H1 (cell line): ENCODE results near the gene ARID5B. TPM values are rescaled to one million over a fixed set of nuclear protein-coding genes. Genes with fewer than 3 reads are reported as not detected.

Experiments
- CTCF ChIA-PET: fragments of 300-600 bp; sonication (Branson Sonifier 250); formaldehyde crosslinking; loops from one replicate; lab custom pipeline; 2021; ENCODE audit not compliant: partially characterized antibody; lab: Charles Lee
- POLR2A ChIA-PET: fragments of 300-600 bp; sonication (Branson Sonifier 250); formaldehyde crosslinking; loops from one replicate; lab custom pipeline; 2021; ENCODE audit warnings: inconsistent platforms; ENCODE audit not compliant: partially characterized antibody; lab: Charles Lee
- DNase-seq, 2 experiments: peaks; one replicate each; pipeline versions ENCODE4 v3.0.0 to v3.0.0-alpha.2; 2010 to 2022; ENCODE audit warnings: low spot score in 2 of 2, low read depth in 1 of 2, mixed read lengths in 1 of 2
- FAIRE-seq: peaks from 2 replicates; lab custom pipeline; 2011; peaks lifted over from hg19 to GRCh38; lab: Jason Lieb, UNC
- H2AFZ ChIP-seq: 2 replicates; pipeline ENCODE4 v1.8.1; 2012; ENCODE audit warnings: low read length, inconsistent platforms
- H2AK5ac ChIP-seq: 2 replicates; pipeline ENCODE4 v1.6.1; 2013; ENCODE audit warnings: low read depth, low read length
- H2BK120ac ChIP-seq: replicated peaks from 2 replicates; pipeline ENCODE3; 2013; ENCODE audit warnings: low read depth, low read length, inconsistent platforms
- H2BK12ac ChIP-seq: 2 replicates; pipeline ENCODE4 v1.6.1; 2013; ENCODE audit warnings: low read depth, low read length
- H2BK15ac ChIP-seq: 2 replicates; pipeline ENCODE4 v1.6.1; 2013; ENCODE audit warnings: low read length
- H2BK20ac ChIP-seq: 2 replicates; pipeline ENCODE4 v1.6.1; 2013; ENCODE audit warnings: low read length
- H2BK5ac ChIP-seq: 2 replicates; pipeline ENCODE4 v1.6.1; 2013; ENCODE audit warnings: low read depth, low read length
- H3K14ac ChIP-seq: 2 replicates; pipeline ENCODE4 v1.6.1; 2013; ENCODE audit warnings: inconsistent platforms; ENCODE audit not compliant: insufficient read length
- H3K18ac ChIP-seq: 2 replicates; pipeline ENCODE4 v1.6.1; 2013; ENCODE audit warnings: low read length; ENCODE audit errors: extremely low read depth
- H3K23ac ChIP-seq: 2 replicates; pipeline ENCODE4 v1.6.1; 2013; ENCODE audit warnings: inconsistent platforms; ENCODE audit not compliant: insufficient read length
- H3K23me2 ChIP-seq: 2 replicates; pipeline ENCODE4 v1.6.1; 2013; ENCODE audit warnings: low read depth, low read length
- H3K27ac ChIP-seq: 2 replicates; pipeline ENCODE4 v1.6.1; 2011; ENCODE audit warnings: low read depth, low read length, inconsistent platforms
- H3K27me3 ChIP-seq, 4 experiments: replicated peaks in 1 of 4; 1 replicate in 1 of 4; 2 replicates in 3 of 4; pipeline versions ENCODE4 v1.6.1 to v1.8.1; 2011 to 2013; ENCODE audit warnings: low read length in 3 of 4, mild to moderate bottlenecking in 3 of 4, inconsistent platforms in 2 of 4, mixed read lengths in 2 of 4, moderate library complexity in 1 of 4; ENCODE audit not compliant: control insufficient read depth in 3 of 4, insufficient read depth in 3 of 4; ENCODE audit errors: extremely low read depth in 1 of 4
- H3K36me3 ChIP-seq, 4 experiments: 2 replicates each; pipeline versions ENCODE4 v1.6.1 to v1.8.1; 2011 to 2013; ENCODE audit warnings: mild to moderate bottlenecking in 4 of 4, low read length in 3 of 4, moderate library complexity in 2 of 4, control low read depth in 1 of 4, inconsistent platforms in 1 of 4; ENCODE audit not compliant: insufficient read depth in 4 of 4, control insufficient read depth in 2 of 4
- H3K4ac ChIP-seq: replicated peaks from 2 replicates; pipeline ENCODE3; 2013; ENCODE audit warnings: low read length, low read depth, mixed read lengths, inconsistent platforms; ENCODE audit not compliant: insufficient read length
- H3K4me1 ChIP-seq, 4 experiments: replicated peaks in 1 of 4; 1 replicate in 1 of 4; 2 replicates in 3 of 4; pipeline versions ENCODE4 v1.6.1 to v1.8.1; 2011 to 2013; ENCODE audit warnings: low read length in 3 of 4, inconsistent platforms in 2 of 4, mixed read lengths in 1 of 4; ENCODE audit not compliant: insufficient read depth in 4 of 4, control insufficient read depth in 3 of 4
- H3K4me2 ChIP-seq, 2 experiments: 2 replicates each; pipeline versions ENCODE4 v1.6.1 to v1.8.1; 2011 to 2013; ENCODE audit warnings: low read depth in 2 of 2, low read length in 2 of 2, control low read depth in 1 of 2, inconsistent platforms in 1 of 2, mild to moderate bottlenecking in 1 of 2; ENCODE audit not compliant: insufficient read depth in 1 of 2
- H3K4me3 ChIP-seq, 4 experiments: fragments of 200-600, 300-600 bp in 1 of 4; sonication (generic), shearing (Covaris generic), sonication (Bioruptor Twin) in 1 of 4; 2 replicates each; pipeline versions ENCODE4 v1.5.1 to v1.8.1; 2011 to 2016; ENCODE audit warnings: low read length in 4 of 4, low read depth in 3 of 4, control low read depth in 2 of 4, inconsistent platforms in 2 of 4, mild to moderate bottlenecking in 2 of 4, mixed read lengths in 1 of 4, moderate library complexity in 1 of 4; ENCODE audit not compliant: insufficient read depth in 2 of 4; ENCODE audit errors: extremely low read depth in 1 of 4
- H3K56ac ChIP-seq: replicated peaks from 2 replicates; pipeline ENCODE3; 2013; ENCODE audit warnings: low read depth, mild to moderate bottlenecking, mixed read lengths, low read length, inconsistent platforms; ENCODE audit not compliant: insufficient read length
- H3K79me1 ChIP-seq: 2 replicates; pipeline ENCODE4 v1.6.1; 2013; ENCODE audit warnings: low read depth, low read length, control low read depth
- H3K79me2 ChIP-seq, 2 experiments: 2 replicates each; pipeline versions ENCODE4 v1.6.1 to v1.8.1; 2012 to 2013; ENCODE audit warnings: low read length in 2 of 2, mild to moderate bottlenecking in 2 of 2, inconsistent platforms in 1 of 2; ENCODE audit not compliant: insufficient read depth in 2 of 2, control insufficient read depth in 1 of 2
- H3K9ac ChIP-seq, 4 experiments: replicated peaks in 1 of 4; 1 replicate in 1 of 4; 2 replicates in 3 of 4; pipeline versions ENCODE4 v1.6.1 to v1.8.1; 2011 to 2013; ENCODE audit warnings: low read depth in 3 of 4, low read length in 3 of 4, control low read depth in 2 of 4, mild to moderate bottlenecking in 2 of 4, moderate library complexity in 2 of 4, inconsistent platforms in 1 of 4; ENCODE audit errors: extremely low read depth in 1 of 4
- H3K9me3 ChIP-seq, 2 experiments: 2 replicates each; pipeline versions ENCODE4 v1.6.1 to v1.8.1; 2012 to 2013; ENCODE audit warnings: mild to moderate bottlenecking in 2 of 2, moderate library complexity in 2 of 2, control low read depth in 1 of 2, inconsistent platforms in 1 of 2, low read depth in 1 of 2, low read length in 1 of 2, mixed read lengths in 1 of 2; ENCODE audit not compliant: insufficient read depth in 2 of 2
- H4K20me1 ChIP-seq, 2 experiments: replicated peaks in 1 of 2; 2 replicates each; pipeline versions ENCODE3 to v1.8.1; 2011 to 2013; ENCODE audit warnings: inconsistent platforms in 2 of 2, low read length in 2 of 2, mild to moderate bottlenecking in 1 of 2; ENCODE audit not compliant: insufficient read depth in 2 of 2, control insufficient read depth in 1 of 2
- H4K5ac ChIP-seq: 2 replicates; pipeline ENCODE4 v1.6.1; 2013; ENCODE audit warnings: low read length, low read depth, mixed read lengths, inconsistent platforms; ENCODE audit not compliant: insufficient read length
- H4K8ac ChIP-seq: 2 replicates; pipeline ENCODE4 v1.8.0; 2013; ENCODE audit warnings: mild to moderate bottlenecking, moderate library complexity, low read length, inconsistent platforms; ENCODE audit not compliant: insufficient read depth; ENCODE audit errors: extremely low read depth
- H4K91ac ChIP-seq: replicated peaks from 2 replicates; pipeline ENCODE3; 2013; ENCODE audit warnings: low read length, mixed read lengths, inconsistent platforms; ENCODE audit not compliant: insufficient read length
- CEBPB ChIP-seq: IDR thresholded peaks from 2 replicates; pipeline ENCODE4 v1.6.1; 2012; ENCODE audit warnings: low read depth, low read length
- CREB1 ChIP-seq: IDR thresholded peaks from 2 replicates; pipeline ENCODE4 v1.6.1; 2012; ENCODE audit warnings: inconsistent platforms
- EZH2 ChIP-seq: fragments of 200-600 bp; sonication (generic); IDR thresholded peaks from 2 replicates; pipeline ENCODE4 v1.7.1; 2012; ENCODE audit warnings: low read depth, mild to moderate bottlenecking, moderate library complexity, low read length, inconsistent platforms; ENCODE audit not compliant: severe bottlenecking
- JUND ChIP-seq: IDR thresholded peaks from 2 replicates; pipeline ENCODE4 v1.6.1; 2011; ENCODE audit warnings: mild to moderate bottlenecking, improper control_type of control experiment, low read length
- RBBP5 ChIP-seq: IDR thresholded peaks from 2 replicates; pipeline ENCODE4 v1.7.1; 2012; ENCODE audit warnings: low read depth, mild to moderate bottlenecking, inconsistent platforms, low read length, moderate library complexity, borderline replicate concordance
- RFX5 ChIP-seq: IDR thresholded peaks from 2 replicates; pipeline ENCODE4 v1.6.1; 2011; ENCODE audit warnings: low read depth, low read length, improper control_type of control experiment, borderline replicate concordance
- SUZ12 ChIP-seq: fragments of 200-600 bp; sonication (generic); IDR thresholded peaks from 2 replicates; pipeline ENCODE4 v1.6.1; 2012; ENCODE audit warnings: mild to moderate bottlenecking, inconsistent platforms, low read length, moderate library complexity, mixed read lengths
- TBP ChIP-seq: IDR thresholded peaks from 2 replicates; pipeline ENCODE4 v1.6.1; 2011; ENCODE audit warnings: low read depth, low read length, improper control_type of control experiment
- TEAD4 ChIP-seq: IDR thresholded peaks from 2 replicates; pipeline ENCODE4 v1.6.1; 2012; ENCODE audit warnings: low read depth, low read length, inconsistent platforms, mixed read lengths
- USF2 ChIP-seq: IDR thresholded peaks from 2 replicates; pipeline ENCODE4 v1.6.1; 2011; ENCODE audit warnings: low read length, improper control_type of control experiment
- WGBS, 2 experiments: shearing (Covaris generic) in 1 of 2; methylation state at CpG; one replicate each; pipeline versions ENCODE4 v1.1.6 to v1.1.7; 2013 to 2015; ENCODE audit warnings: low lambda C conversion rate in 2 of 2, mixed read lengths in 2 of 2, inconsistent platforms in 1 of 2, low coverage in 1 of 2, missing lambda C conversion rate in 1 of 2; ENCODE audit not compliant: insufficient replicate concordance in 2 of 2, insufficient coverage in 1 of 2, insufficient read length in 1 of 2; ENCODE audit errors: extremely low coverage in 1 of 2, missing lambda C conversion rate in 1 of 2; 5-methylcytosine and 5-hydroxymethylcytosine counted together
- polyA plus RNA-seq, 7 experiments: library from polyadenylated mRNA; depleted of rRNA in 3 of 7; stranded (reverse) in 5 of 7; unstranded in 2 of 7; fragments of >200 nt in 5 of 7; fragments of 200-250 nt in 2 of 7; gene quantifications; 1 replicate in 5 of 7; 2 replicates in 1 of 7; 4 replicates in 1 of 7; pipeline versions ENCODE4 v1.2.1 to v1.2.3, GENCODE V29; 2011 to 2013; ENCODE audit warnings: missing spikeins in 2 of 7, mixed read lengths in 2 of 7
- total RNA-seq: library from RNA; stranded (reverse); fragmentation: NEBNext Ultra II Directional; extraction: Animal tissue kit (Norgen Biotek cat#: 25700); gene quantifications from 2 replicates; pipeline ENCODE4 v1.2.1, GENCODE V29; 2021
- TF ChIP-seq, protein P1 (sequence below), 3 experiments: IDR thresholded peaks; 1 replicate in 2 of 3; 2 replicates in 1 of 3; pipeline versions ENCODE4 v1.5.1 to v1.6.1; 2011; ENCODE audit warnings: low read length in 3 of 3, mild to moderate bottlenecking in 3 of 3, inconsistent platforms in 2 of 3, low read depth in 1 of 3, moderate library complexity in 1 of 3; ENCODE audit not compliant: insufficient read depth in 1 of 3; ENCODE audit errors: control extremely low read depth in 1 of 3

Gene ARID5B
- total and polyA plus RNA-seq, 2 of the 8 experiments (the other 6 are each of a cell fraction or from before 2014, with no cell fraction given), result 0.21 to 1.1 TPM

- FAIRE-seq, result no peak
- no peak overlapping the region for H3K27ac ChIP-seq
- no peaks in the 10 kb centered on the region for H3K9me3 ChIP-seq
- no peak overlapping the region for H3K14ac ChIP-seq
- no peak overlapping the region for H3K56ac ChIP-seq
- H2BK5ac ChIP-seq, result no peak overlapping the region
- no peak overlapping the region for H3K9ac ChIP-seq
- H3K79me1 ChIP-seq, result no peaks in the 10 kb centered on the region
- no peaks in the 10 kb centered on the region for H3K79me2 ChIP-seq
- H2AK5ac ChIP-seq, result no peak overlapping the region
- H2BK20ac ChIP-seq, result no peak overlapping the region
- no peak overlapping the region for H4K5ac ChIP-seq
- WGBS, 2 experiments, result 91% methylated on average over 5 of the region's 5 CpGs; no CpG with 5 or more reads in 1 of the 2 experiments
- H3K27me3 ChIP-seq, result no peaks in the 10 kb centered on the region
- no peak overlapping the region for H3K4me3 ChIP-seq
- H2BK12ac ChIP-seq, result no peak overlapping the region
- no peaks in the 10 kb centered on the region for H4K20me1 ChIP-seq
- POLR2A ChIA-PET, result interaction anchor here (0.8 kb wide), 1 partner anchor 12 kb away, joined by 3 read pairs; no protein-coding TSS in a partner anchor
- no peak for DNase-seq
- no peak overlapping the region for H4K8ac ChIP-seq
- no peak overlapping the region for H3K23ac ChIP-seq
- no peaks in the 10 kb centered on the region for H3K4me1 ChIP-seq
- no peak overlapping the region for H2AFZ ChIP-seq
- no peak overlapping the region for H4K91ac ChIP-seq
- CTCF ChIA-PET, result interaction anchor here (1.7 kb wide), 1 partner anchor 63 kb away, joined by 3 read pairs; no protein-coding TSS in a partner anchor
- H3K4me2 ChIP-seq, result no peak overlapping the region
- H3K23me2 ChIP-seq, result no peaks in the 10 kb centered on the region
- no peak overlapping the region for H3K4ac ChIP-seq
- H3K18ac ChIP-seq, result no peak overlapping the region
- H3K36me3 ChIP-seq, result no peaks in the 10 kb centered on the region
- H2BK120ac ChIP-seq, result no peak overlapping the region
- H2BK15ac ChIP-seq, result no peak overlapping the region
- TF ChIP-seq, protein P1, sequence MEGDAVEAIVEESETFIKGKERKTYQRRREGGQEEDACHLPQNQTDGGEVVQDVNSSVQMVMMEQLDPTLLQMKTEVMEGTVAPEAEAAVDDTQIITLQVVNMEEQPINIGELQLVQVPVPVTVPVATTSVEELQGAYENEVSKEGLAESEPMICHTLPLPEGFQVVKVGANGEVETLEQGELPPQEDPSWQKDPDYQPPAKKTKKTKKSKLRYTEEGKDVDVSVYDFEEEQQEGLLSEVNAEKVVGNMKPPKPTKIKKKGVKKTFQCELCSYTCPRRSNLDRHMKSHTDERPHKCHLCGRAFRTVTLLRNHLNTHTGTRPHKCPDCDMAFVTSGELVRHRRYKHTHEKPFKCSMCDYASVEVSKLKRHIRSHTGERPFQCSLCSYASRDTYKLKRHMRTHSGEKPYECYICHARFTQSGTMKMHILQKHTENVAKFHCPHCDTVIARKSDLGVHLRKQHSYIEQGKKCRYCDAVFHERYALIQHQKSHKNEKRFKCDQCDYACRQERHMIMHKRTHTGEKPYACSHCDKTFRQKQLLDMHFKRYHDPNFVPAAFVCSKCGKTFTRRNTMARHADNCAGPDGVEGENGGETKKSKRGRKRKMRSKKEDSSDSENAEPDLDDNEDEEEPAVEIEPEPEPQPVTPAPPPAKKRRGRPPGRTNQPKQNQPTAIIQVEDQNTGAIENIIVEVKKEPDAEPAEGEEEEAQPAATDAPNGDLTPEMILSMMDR (IDR thresholded peaks at IDR 0.05; ENCODE audit: control extremely low read depth in 1 of 3, insufficient read depth in 1 of 3, low read depth in 1 of 3, low read length in 3 of 3), result no peak
- TF ChIP-seq USF2, result no peak
- no peak for TF ChIP-seq RBBP5
- TF ChIP-seq SUZ12, result no peak
- no peak for TF ChIP-seq EZH2
- TF ChIP-seq TBP, result no peak
- TF ChIP-seq JUND, result no peak
- TF ChIP-seq CEBPB, result no peak
- no peak for TF ChIP-seq RFX5
- TF ChIP-seq CREB1, result no peak
- no peak for TF ChIP-seq TEAD4
Measured at GRCh38 chr10:61973906-61974305, 72.4 kb downstream of the ARID5B start.
